Measurements from ENCODE around the gene CTSZ. TPM values are rescaled to one million over a fixed set of nuclear protein-coding genes. Genes with fewer than 3 reads are reported as not detected.

Gene CTSZ
- polyA plus RNA-seq, 1 experiment, result 141 TPM

GRCh38 chr20:59017493-59018231 is 10.6 kb upstream of the CTSZ start:
- Histone ChIP-seq H3K4me3 (ENCODE audit: low read depth, low read length) (no peak overlapping the region), H3K27ac (ENCODE audit: low read depth, low read length) (no peak overlapping the region), H3K9me3 (ENCODE audit: control insufficient read depth, insufficient read depth, low read length) (no peaks in the 10 kb centered on the region), H3K27me3 (ENCODE audit: control insufficient read depth, insufficient read depth, low read length) (no peaks in the 10 kb centered on the region)
- DNase-seq (ENCODE audit: low read depth, low spot score), result no peak
- ChIA-PET CTCF (no interaction called here), POLR2A (no interaction called here)
- no peak for TF ChIP-seq CTCF (IDR thresholded peaks at IDR 0.05; ENCODE audit: low read depth, low read length)

- no peak overlapping the region for H3K4me3 ChIP-seq (ENCODE audit: low read depth, low read length)
- CTCF ChIA-PET, result no interaction called here
- DNase-seq (ENCODE audit: low read depth, low spot score), result no peak
- H3K9me3 ChIP-seq (ENCODE audit: control insufficient read depth, insufficient read depth, low read length), result no peaks in the 10 kb centered on the region
- no peak overlapping the region for H3K27ac ChIP-seq (ENCODE audit: low read depth, low read length)
- H3K27me3 ChIP-seq (ENCODE audit: control insufficient read depth, insufficient read depth, low read length), result no peaks in the 10 kb centered on the region
- TF ChIP-seq CTCF (IDR thresholded peaks at IDR 0.05; ENCODE audit: low read depth, low read length), result no peak
- POLR2A ChIA-PET, result no interaction called here
Observed at GRCh38 chr20:59016795-59017492, 9.9 kb upstream of the CTSZ start.

GRCh38 chr20:59015812-59016711 is 9.0 kb upstream of the CTSZ start:
- Histone ChIP-seq H3K4me3 (ENCODE audit: low read depth, low read length) (no peak overlapping the region), H3K9me3 (ENCODE audit: control insufficient read depth, insufficient read depth, low read length) (no peaks in the 10 kb centered on the region), H3K27me3 (ENCODE audit: control insufficient read depth, insufficient read depth, low read length) (no peaks in the 10 kb centered on the region), H3K27ac (ENCODE audit: low read depth, low read length) (no peak overlapping the region)
- TF ChIP-seq CTCF (IDR thresholded peaks at IDR 0.05; ENCODE audit: low read depth, low read length), result no peak
- ChIA-PET POLR2A (no interaction called here), CTCF (no interaction called here)
- DNase-seq (ENCODE audit: low read depth, low spot score), result no peak

GRCh38 chr20:59015411-59015810 is 8.4 kb upstream of the CTSZ start:
- POLR2A ChIA-PET, result no interaction called here
- Histone ChIP-seq H3K27ac (ENCODE audit: low read depth, low read length) (no peak overlapping the region), H3K9me3 (ENCODE audit: control insufficient read depth, insufficient read depth, low read length) (no peaks in the 10 kb centered on the region), H3K27me3 (ENCODE audit: control insufficient read depth, insufficient read depth, low read length) (no peaks in the 10 kb centered on the region), H3K4me3 (ENCODE audit: low read depth, low read length) (no peak overlapping the region)
- CTCF ChIA-PET, result no interaction called here
- no peak for DNase-seq (ENCODE audit: low read depth, low spot score)
- TF ChIP-seq CTCF (IDR thresholded peaks at IDR 0.05; ENCODE audit: low read depth, low read length), result no peak

All from AG04450 (cell line).